IPS-15b (cell line): ENCODE measurements around the gene ADPRHL1.

ENCODE experiments used
- H3K27me3 ChIP-seq: one replicate; pipeline ENCODE4 v1.6.1; 2013; ENCODE audit warnings: low read length; ENCODE audit not compliant: control insufficient read depth, insufficient read depth
- H3K36me3 ChIP-seq: one replicate; pipeline ENCODE4 v1.6.1; 2013; ENCODE audit warnings: low read length; ENCODE audit not compliant: control insufficient read depth, insufficient read depth
- H3K4me1 ChIP-seq: one replicate; pipeline ENCODE4 v1.6.1; 2013; ENCODE audit warnings: mild to moderate bottlenecking, low read length; ENCODE audit not compliant: control insufficient read depth, insufficient read depth
- H3K4me3 ChIP-seq: one replicate; pipeline ENCODE4 v1.5.1; 2013; ENCODE audit warnings: low read depth, low read length
- H3K9ac ChIP-seq: one replicate; pipeline ENCODE4 v1.6.1; 2013; ENCODE audit warnings: low read depth, mild to moderate bottlenecking, low read length
- H3K9me3 ChIP-seq: one replicate; pipeline ENCODE4 v1.6.1; 2013; ENCODE audit warnings: mild to moderate bottlenecking, low read length; ENCODE audit not compliant: control insufficient read depth, insufficient read depth

Gene ADPRHL1

GRCh38 chr13:113354831-113355610, 98.3 kb downstream of the ADPRHL1 start:
- H3K36me3 ChIP-seq: peaks cover 36% of the 10 kb centered on the region
- peaks cover 2% of the 10 kb centered on the region for H3K4me1 ChIP-seq
- no peaks in the 10 kb centered on the region for H3K9me3 ChIP-seq
- H3K4me3 ChIP-seq: no peak overlapping the region
- no peak overlapping the region for H3K9ac ChIP-seq
- no peaks in the 10 kb centered on the region for H3K27me3 ChIP-seq

- Histone ChIP-seq H3K27me3 (no peaks in the 10 kb centered on the region), H3K9me3 (no peaks in the 10 kb centered on the region), H3K4me3 (no peak overlapping the region), H3K4me1 (no peaks in the 10 kb centered on the region), H3K36me3 (peaks cover 41% of the 10 kb centered on the region), H3K9ac (no peak overlapping the region)
Measured at GRCh38 chr13:113353254-113353653, 100.0 kb downstream of the ADPRHL1 start.

GRCh38 chr13:113351514-113352026, 101.7 kb downstream of the ADPRHL1 start:
- no peak overlapping the region for H3K4me3 ChIP-seq
- H3K36me3 ChIP-seq: peaks cover 49% of the 10 kb centered on the region
- no peaks in the 10 kb centered on the region for H3K27me3 ChIP-seq

GRCh38 chr13:113350938-113351335, 102.4 kb downstream of the ADPRHL1 start:
- peaks cover 49% of the 10 kb centered on the region for H3K36me3 ChIP-seq
- no peaks in the 10 kb centered on the region for H3K27me3 ChIP-seq
- H3K4me1 ChIP-seq: no peaks in the 10 kb centered on the region
- H3K4me3 ChIP-seq: no peak overlapping the region
- no peak overlapping the region for H3K9ac ChIP-seq
- H3K9me3 ChIP-seq: no peaks in the 10 kb centered on the region

More at GRCh38 chr13:113351514-113352026, 101.7 kb downstream of the ADPRHL1 start:
- Histone ChIP-seq H3K4me1 (no peaks in the 10 kb centered on the region), H3K9ac (no peak overlapping the region), H3K9me3 (no peaks in the 10 kb centered on the region)

GRCh38 chr13:113350065-113350937, 103.0 kb downstream of the ADPRHL1 start:
- Histone ChIP-seq H3K27me3 (no peaks in the 10 kb centered on the region), H3K4me1 (no peaks in the 10 kb centered on the region), H3K9ac (no peak overlapping the region), H3K9me3 (no peaks in the 10 kb centered on the region), H3K36me3 (peaks cover 49% of the 10 kb centered on the region), H3K4me3 (no peak overlapping the region)
